Mesothelial cell of epicardium (in vitro differentiated cells): ENCODE measurements around the gene WNK2. TPM values are rescaled to one million over a fixed set of nuclear protein-coding genes. Genes with fewer than 3 reads are reported as not detected.

Experiments used
- DNase-seq, 2 experiments: peaks; one replicate each; pipeline ENCODE4 v3.0.0; 2021; ENCODE audit warnings: low spot score in 2 of 2; ENCODE audit not compliant: unreplicated experiment in 2 of 2
- H3K27ac Mint-ChIP-seq: 2 replicates; pipeline ENCODE4 v1.8.0; 2021; ENCODE audit warnings: mixed read lengths
- H3K27me3 Mint-ChIP-seq: 2 replicates; pipeline ENCODE4 v1.8.0; 2021; ENCODE audit warnings: low read depth, mixed read lengths
- H3K36me3 Mint-ChIP-seq: 2 replicates; pipeline ENCODE4 v1.8.0; 2021; ENCODE audit warnings: mixed read lengths
- H3K4me1 Mint-ChIP-seq: 2 replicates; pipeline ENCODE4 v1.8.0; 2021; ENCODE audit warnings: mixed read lengths
- H3K4me3 Mint-ChIP-seq: 2 replicates; pipeline ENCODE4 v1.8.0; 2021; ENCODE audit warnings: mild to moderate bottlenecking, moderate library complexity, mixed read lengths
- H3K9me3 Mint-ChIP-seq: 2 replicates; pipeline ENCODE4 v1.8.0; 2021; ENCODE audit warnings: mixed read lengths
- total RNA-seq: library from RNA; stranded (reverse); gene quantifications from 3 replicates; pipeline ENCODE4 v1.2.1, GENCODE V29; 2021
- TF ChIP-seq, protein P1 (sequence below): fragments of 200-600 bp; sonication (generic); IDR thresholded peaks from one replicate; pipeline ENCODE4 v1.5.0; 2021; ENCODE audit warnings: antibody characterized with exemption; ENCODE audit not compliant: unreplicated experiment

Gene WNK2
- total RNA-seq, 1 donor from 2014 or later = 66.0 TPM

- Mint-ChIP-seq H3K27ac (no peak overlapping the region), H3K4me1 (no peaks in the 10 kb centered on the region), H3K27me3 (peaks cover 5% of the 10 kb centered on the region), H3K4me3 (no peak overlapping the region), H3K9me3 (no peaks in the 10 kb centered on the region), H3K36me3 (no peaks in the 10 kb centered on the region)
- TF ChIP-seq, protein P1, sequence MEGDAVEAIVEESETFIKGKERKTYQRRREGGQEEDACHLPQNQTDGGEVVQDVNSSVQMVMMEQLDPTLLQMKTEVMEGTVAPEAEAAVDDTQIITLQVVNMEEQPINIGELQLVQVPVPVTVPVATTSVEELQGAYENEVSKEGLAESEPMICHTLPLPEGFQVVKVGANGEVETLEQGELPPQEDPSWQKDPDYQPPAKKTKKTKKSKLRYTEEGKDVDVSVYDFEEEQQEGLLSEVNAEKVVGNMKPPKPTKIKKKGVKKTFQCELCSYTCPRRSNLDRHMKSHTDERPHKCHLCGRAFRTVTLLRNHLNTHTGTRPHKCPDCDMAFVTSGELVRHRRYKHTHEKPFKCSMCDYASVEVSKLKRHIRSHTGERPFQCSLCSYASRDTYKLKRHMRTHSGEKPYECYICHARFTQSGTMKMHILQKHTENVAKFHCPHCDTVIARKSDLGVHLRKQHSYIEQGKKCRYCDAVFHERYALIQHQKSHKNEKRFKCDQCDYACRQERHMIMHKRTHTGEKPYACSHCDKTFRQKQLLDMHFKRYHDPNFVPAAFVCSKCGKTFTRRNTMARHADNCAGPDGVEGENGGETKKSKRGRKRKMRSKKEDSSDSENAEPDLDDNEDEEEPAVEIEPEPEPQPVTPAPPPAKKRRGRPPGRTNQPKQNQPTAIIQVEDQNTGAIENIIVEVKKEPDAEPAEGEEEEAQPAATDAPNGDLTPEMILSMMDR = no peak
- DNase-seq = no peak
These were observed 117.4 kb downstream of the WNK2 start for GRCh38 chr9:93301291-93301811.

DNA sequence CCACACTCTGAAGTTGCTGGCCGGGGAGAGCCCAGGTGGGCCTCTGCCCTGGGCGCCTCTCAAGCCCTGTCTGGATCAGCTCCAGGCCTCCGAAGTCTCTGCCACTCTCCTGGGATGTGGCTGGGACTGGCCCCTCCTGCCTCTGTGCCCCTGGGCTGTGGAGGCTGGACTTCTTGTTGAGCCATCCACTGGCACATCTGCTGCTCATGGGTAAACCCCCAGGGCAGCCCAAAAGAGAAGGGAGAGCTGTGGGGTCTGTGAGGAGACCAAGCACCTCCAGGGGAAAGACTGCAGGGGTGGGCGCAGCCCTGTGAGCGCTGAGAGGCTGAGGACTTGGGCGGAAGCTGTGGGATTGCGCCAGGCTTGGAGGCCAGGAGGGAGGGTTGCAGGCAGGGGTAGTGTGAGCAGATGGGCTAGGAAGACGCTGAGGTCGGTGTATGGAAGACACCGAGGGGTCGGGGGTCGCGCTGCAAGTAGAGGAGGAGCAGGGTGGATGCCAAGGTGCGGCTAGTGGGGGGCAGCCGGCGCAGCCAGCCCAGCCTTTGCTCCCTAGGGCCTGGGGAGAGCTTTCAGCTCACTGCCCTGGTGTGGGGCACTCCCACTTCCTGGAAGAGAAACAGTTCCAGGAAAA is 118.1 kb downstream of the WNK2 start:
- Mint-ChIP-seq H3K27ac (no peak overlapping the region), H3K27me3 (peaks cover 5% of the 10 kb centered on the region), H3K4me3 (no peak overlapping the region), H3K36me3 (no peaks in the 10 kb centered on the region), H3K4me1 (no peaks in the 10 kb centered on the region), H3K9me3 (no peaks in the 10 kb centered on the region)
- DNase-seq = no peak
- TF ChIP-seq, protein P1 = no peak

GRCh38 chr9:93302586-93303257 is 118.8 kb downstream of the WNK2 start:
- no peak for DNase-seq
- TF ChIP-seq, protein P1 = no peak
- Mint-ChIP-seq H3K27me3 (no peaks in the 10 kb centered on the region), H3K4me3 (no peak overlapping the region), H3K9me3 (no peaks in the 10 kb centered on the region), H3K36me3 (no peaks in the 10 kb centered on the region), H3K27ac (no peak overlapping the region), H3K4me1 (no peaks in the 10 kb centered on the region)

- Mint-ChIP-seq H3K27me3 (no peaks in the 10 kb centered on the region), H3K4me1 (no peaks in the 10 kb centered on the region), H3K4me3 (no peak overlapping the region), H3K27ac (no peak overlapping the region), H3K9me3 (no peaks in the 10 kb centered on the region), H3K36me3 (no peaks in the 10 kb centered on the region)
- TF ChIP-seq, protein P1 = no peak
- no peak for DNase-seq
These were observed 119.4 kb downstream of the WNK2 start for GRCh38 chr9:93303258-93303771.

DNA sequence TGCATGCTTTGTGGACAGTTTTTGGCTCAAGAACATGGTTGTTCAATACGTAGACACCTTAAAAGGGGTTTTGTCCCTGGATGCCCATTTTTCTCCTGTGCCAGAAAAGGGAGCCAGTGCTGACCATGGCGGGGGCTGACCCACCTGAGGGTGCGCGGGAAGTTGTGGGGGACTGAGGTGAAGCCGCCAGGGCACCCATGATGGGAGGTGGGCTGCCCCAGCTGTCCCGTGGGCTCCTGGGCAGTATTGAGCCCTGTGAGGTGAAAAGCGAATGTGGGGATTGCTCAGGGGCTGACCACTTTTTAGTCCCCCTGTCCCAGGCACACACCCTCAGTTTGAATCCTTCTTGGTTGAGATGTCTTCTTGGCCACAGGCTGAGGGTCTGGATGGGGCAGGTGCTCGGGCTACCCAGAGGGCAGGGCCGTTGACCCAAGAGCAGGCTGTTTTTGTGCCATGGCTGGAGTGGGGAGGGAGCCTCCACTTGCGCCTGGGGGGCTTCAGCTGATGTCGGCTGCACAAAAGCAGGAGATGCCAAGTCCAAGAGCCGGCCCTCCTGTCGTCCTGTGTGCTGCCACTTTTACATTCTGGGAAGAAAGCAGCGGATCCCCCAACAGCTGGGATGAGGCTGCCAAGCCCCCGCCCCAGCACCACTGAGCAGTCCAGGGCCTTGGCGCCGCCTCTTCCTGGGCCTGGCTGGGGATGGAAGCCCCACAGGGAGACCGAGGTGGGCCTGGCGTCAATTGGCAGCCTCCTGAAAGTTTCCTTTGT is 120.1 kb downstream of the WNK2 start:
- Mint-ChIP-seq H3K27ac (no peak overlapping the region), H3K4me1 (no peaks in the 10 kb centered on the region), H3K36me3 (peaks cover 2% of the 10 kb centered on the region), H3K4me3 (no peak overlapping the region), H3K9me3 (no peaks in the 10 kb centered on the region), H3K27me3 (no peaks in the 10 kb centered on the region)
- no peak for DNase-seq
- TF ChIP-seq, protein P1 = no peak
